ENCODE results near the gene RDH16.
"Not testable (repeated sequence)": the region's sequence is repeated elsewhere in the genome, so short reads cannot be mapped to it uniquely, and the experiment has no call there.

RDH16 gene

GRCh38 chr12:56953314-56953713, 4.1 kb downstream of the RDH16 start:
- DNase-seq (ENCODE audit: low spot score), result no peak

GRCh38 chr12:56951582-56952339, 5.6 kb downstream of the RDH16 start:
- no peak for DNase-seq (ENCODE audit: low spot score)

DNA sequence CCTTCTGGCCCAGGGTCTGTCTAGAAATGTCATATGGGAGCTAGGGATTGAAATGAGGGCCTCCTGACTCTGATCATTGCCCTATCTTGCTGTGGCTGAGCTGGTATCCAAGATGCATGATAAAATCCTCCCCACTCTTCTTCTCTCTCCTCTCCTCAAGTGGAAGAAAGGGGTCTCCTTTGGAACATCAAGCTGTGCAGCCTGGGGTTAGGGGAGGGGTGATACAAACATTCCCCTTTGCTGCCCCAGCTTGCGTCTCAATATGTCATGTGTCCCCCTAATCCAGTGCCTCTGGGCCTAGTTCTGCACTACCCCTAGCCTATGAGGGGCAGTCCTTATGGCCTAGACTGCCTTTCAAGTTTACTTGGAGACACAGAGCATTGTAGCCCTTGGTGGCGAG, 8.5 kb downstream of the RDH16 start:
- DNase-seq (ENCODE audit: low spot score), result no peak

DNA sequence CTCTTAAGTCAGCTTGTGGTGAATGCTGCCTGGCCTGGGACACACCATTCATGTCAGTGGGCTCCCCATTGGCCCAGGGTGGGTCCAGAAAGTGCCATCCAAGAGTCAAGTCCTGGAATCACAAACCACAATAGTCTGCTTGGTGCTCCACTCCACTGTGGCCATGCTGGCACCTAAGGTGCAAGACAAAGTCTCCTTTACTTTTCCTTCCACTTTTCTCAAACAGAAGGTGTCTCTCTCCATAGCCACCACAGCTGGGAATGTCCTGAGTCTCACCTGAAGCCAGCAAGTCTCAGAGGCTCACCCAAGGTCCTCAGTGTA, 9.0 kb downstream of the RDH16 start:
- no peak for DNase-seq (ENCODE audit: low spot score)

DNA sequence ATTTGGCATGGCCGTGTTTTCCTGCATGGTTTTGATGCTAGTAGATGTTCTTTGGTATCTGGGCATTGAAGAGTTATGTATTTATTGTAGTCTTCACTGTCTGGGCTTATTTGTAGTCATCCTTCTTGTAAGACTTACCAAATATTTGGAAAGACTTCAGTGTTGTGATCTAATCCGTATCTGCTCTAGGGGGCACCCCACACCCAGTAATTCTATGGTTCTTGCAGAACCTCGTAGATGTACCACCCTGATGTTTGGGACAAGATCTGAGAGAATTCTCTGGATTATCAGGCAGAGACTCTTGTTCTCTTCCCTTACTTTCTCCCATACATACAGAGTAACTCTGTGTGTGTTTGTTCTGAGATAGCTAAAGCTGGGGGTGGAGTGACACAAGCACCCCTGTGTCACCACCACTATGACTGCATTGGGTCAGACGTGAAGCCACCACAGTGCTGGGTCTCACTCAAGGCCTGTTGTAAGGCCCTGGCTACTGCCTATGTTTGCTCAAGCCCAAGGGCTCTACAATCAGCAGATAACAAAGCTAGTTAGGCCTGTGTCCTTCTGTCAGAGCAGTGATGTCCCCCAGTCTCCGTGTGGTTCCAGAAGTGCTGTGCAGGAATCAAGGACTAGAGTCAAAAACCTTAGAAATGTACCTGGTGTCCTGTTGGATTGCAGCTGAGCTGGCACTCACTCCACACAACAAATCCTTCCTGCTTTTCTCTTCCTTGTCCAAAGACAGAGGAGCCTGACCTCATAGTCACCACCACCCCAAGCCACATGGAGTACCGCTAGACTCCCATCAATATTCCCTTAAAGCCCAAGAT, 9.6 kb downstream of the RDH16 start:
- no peak for DNase-seq (ENCODE audit: low spot score)

GRCh38 chr12:56943878-56944277, 13.5 kb downstream of the RDH16 start:
- no peak for DNase-seq (ENCODE audit: low spot score)

DNA sequence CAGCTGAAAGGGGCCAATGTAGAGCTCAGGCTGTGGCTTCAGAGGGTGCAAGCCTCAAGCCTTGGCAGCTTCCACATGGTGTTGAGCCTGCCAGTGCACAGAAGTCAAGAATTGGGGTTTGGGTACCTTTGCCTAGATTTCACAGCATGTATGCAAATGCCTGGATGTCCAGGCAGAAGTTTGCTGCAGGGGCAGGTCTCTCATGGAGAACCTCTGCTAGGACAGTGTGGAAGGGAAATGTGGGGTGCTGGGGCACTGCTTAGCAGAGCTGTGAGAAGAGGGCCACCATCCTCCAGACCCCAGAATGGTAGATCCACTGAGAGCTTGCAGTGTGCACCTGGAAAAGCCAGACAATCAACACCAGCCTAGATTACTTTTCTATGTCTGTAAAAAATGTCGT, 14.0 kb downstream of the RDH16 start:
- not testable (repeated sequence) for DNase-seq (ENCODE audit: low spot score)

GRCh38 chr12:56941299-56942017, 15.9 kb downstream of the RDH16 start:
- DNase-seq (ENCODE audit: low spot score), result peak; percentile 19

GRCh38 chr12:56940942-56941298, 16.5 kb downstream of the RDH16 start:
- not testable (repeated sequence) for DNase-seq (ENCODE audit: low spot score)

DNA sequence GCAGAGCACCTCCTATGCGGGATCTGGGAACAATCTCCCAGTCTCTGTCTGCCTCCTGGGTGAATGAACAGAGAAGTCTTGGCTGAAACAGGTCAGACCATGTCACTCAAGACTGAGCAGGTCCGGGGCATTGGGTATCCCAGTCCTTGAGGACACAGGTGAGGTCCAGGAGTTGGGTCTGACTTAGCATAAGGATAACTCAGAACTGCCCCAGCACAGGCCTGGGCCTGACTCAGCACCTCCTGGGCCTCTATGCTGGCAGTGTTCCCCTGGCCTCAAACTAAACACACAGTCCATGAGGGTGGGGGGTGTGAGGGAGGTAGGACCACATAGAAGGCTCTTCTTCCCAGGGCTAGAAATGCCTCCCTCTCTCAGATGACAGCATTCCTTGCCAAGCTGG, 21.7 kb downstream of the RDH16 start:
- no peak for DNase-seq (ENCODE audit: low spot score)

DNA sequence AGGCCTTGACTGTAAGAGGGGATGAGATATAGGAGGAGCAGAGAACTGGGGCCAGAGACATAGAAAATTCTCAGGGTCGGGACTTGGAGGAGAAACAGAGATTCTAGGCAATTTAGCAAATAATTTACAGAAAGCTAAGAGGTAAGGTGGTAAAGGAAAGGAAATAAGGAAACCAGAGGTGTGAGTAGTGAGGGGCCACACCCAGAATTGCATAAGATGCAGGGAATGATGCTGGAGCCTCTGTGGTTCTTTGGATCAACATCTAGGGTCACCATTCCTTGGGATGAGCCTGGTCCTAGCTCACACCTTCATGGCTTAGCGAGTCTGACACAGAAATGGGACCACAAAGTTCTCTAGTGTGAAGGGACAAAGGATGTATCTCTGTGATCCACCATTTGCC, 22.3 kb downstream of the RDH16 start:
- no peak for DNase-seq (ENCODE audit: low spot score)

- no peak for DNase-seq (ENCODE audit: low spot score)
Measured at GRCh38 chr12:56933826-56934625, 23.4 kb downstream of the RDH16 start, which contains the start of gene SDR9C7. SDR9C7 (minus strand) TSS chr12:56934408; CDS start chr12:56934261, 147 bp downstream.

GRCh38 chr12:56932867-56933266, 24.5 kb downstream of the RDH16 start:
- no peak for DNase-seq (ENCODE audit: low spot score)

DNA sequence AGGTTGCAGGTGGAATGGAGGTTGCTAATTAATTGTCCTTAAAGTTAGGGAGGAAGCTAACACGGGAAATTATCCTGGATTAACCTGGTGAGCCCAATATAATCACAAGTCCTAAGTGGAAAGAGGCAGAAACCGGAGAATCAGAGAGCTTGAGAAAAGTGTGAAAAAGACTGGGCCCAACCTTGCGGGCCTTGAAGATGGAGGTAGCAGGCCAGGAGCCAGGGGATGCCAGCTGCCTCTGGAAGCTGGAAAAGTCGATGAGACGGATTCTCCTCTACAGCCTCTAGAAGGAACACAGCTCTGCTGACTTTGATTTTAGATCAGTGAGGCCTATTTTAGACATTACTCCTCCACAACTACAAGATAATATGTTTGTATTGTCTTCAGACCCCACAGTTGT, 25.3 kb downstream of the RDH16 start:
- no peak for DNase-seq (ENCODE audit: low spot score)

DNA sequence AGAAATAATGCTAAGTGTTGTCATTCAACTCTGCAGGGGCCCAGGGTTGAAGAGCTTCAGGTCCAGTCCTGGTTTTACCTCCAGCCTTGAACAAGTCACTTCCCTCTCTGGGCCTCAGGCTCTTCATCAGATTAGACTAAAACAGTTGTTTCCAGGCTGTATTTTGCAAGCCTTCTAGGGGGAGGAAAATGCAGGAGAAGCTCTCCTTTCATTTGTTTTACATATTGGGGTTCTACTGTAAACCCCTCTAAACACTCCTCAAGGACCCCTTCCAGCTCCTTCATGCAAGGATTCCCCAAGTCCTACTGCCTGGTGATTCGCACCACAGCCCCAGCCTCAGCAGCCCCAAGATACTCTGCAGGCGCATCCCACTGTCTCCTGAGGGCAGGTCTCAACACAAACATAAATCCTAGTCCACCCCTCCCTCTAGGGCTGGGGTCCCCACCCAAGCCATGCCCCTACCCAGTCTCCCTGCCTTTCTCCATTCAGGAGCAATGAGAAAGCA, 25.9 kb downstream of the RDH16 start:
- peak; percentile 77 for DNase-seq (ENCODE audit: low spot score)

GRCh38 chr12:56930241-56930640, 27.2 kb downstream of the RDH16 start:
- DNase-seq (ENCODE audit: low spot score), result no peak

DNA sequence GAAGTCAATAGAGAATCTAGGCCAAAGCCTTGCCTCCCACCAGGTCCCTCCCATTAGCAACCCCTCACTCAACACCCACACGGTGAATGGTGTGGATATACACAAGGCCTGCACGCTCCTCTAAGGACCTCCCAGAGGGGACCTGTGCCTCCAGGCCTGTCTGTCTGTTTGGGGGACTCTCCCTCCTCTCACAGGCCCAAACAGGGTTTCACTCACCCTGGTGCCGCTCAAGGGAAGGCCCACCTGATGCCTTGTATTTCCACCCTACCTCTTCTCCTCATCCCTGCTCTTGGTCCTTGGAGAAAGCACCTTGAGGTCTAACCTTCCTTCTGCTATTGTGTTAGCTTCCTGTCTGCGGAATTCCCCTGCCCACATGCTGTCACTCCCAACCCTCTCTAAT, 27.6 kb downstream of the RDH16 start:
- DNase-seq (ENCODE audit: low spot score), result no peak

GRCh38 chr12:56928262-56928661, 29.1 kb downstream of the RDH16 start:
- DNase-seq (ENCODE audit: low spot score), result no peak

- no peak for DNase-seq (ENCODE audit: low spot score)
Measured at GRCh38 chr12:56927281-56927680, 30.1 kb downstream of the RDH16 start.

GRCh38 chr12:56922031-56922430, 35.4 kb downstream of the RDH16 start:
- no peak for DNase-seq (ENCODE audit: low spot score)

- no peak for DNase-seq (ENCODE audit: low spot score)
Measured at GRCh38 chr12:56921346-56921745, 36.1 kb downstream of the RDH16 start.

DNA sequence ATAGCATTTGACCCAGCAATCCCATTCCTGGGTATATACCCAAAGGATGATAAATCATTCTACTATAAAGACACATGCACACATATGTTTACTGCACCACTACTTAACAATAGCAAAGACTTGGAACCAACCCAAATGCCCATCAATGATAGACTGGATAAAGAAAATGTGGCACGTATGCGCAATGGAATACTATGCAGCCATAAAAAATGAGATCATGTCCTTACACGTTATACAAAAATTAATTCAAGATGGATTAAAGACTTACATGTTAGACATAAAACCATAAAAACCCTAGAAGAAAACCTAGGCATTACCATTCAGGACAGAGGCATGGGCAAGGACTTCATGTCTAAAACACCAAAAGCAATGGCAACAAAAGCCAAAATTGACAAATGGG, 39.3 kb downstream of the RDH16 start:
- not testable (repeated sequence) for DNase-seq (ENCODE audit: low spot score)

Measured in hematopoietic multipotent progenitor cell treated with erythropoietin and hydrocortisone succinate and interleukin-3 and kit ligand, for 15 days (in vitro differentiated cells).